Dermis microvascular lymphatic vessel endothelial cell (primary cell): ENCODE measurements around the gene IKZF3. TPM values are rescaled to one million over a fixed set of nuclear protein-coding genes. Genes with fewer than 3 reads are reported as not detected.
"Not testable (repeated sequence)": the region's sequence is repeated elsewhere in the genome, so short reads cannot be mapped to it uniquely, and the experiment has no call there.

ENCODE experiments used
- DNase-seq, 2 donors: peaks; one replicate each; pipeline versions ENCODE4 v3.0.0 to v3.0.0-alpha.2; 2010; ENCODE audit warnings: low read depth in 2 of 2
- total RNA-seq: library from RNA; depleted of rRNA; stranded (reverse); fragments of >200 nt; gene quantifications from 2 replicates; pipeline ENCODE4 v1.2.1, GENCODE V29; 2014

The IKZF3 gene
- total RNA-seq, 1 donor from 2014 or later = not detected

- DNase-seq = peak in 1 of 2 donors; percentile 5
These were observed 82.9 kb downstream of the IKZF3 start for GRCh38 chr17:39781031-39781860.

GRCh38 chr17:39777534-39778365, 86.4 kb downstream of the IKZF3 start:
- DNase-seq = no peak

DNA sequence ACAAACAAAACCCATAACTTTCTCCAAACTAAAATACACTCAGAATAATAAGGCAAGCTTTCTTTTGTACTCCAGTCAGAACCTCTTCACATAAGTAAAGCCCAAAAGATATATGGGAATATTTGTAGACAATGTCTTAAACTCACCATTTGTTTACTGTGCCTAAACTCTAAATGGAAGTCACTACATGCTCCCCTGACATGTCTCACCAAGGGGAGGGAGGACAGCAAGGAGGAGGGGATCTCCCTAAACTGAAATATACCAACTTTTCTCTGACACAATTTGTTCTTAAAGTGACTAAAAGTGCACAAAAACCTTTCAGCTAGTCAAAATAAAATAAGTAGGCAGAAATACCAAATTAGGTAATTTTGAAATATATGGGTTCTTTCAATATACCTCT, 87.9 kb downstream of the IKZF3 start:
- DNase-seq = no peak

- no peak for DNase-seq
These were observed 89.1 kb downstream of the IKZF3 start for GRCh38 chr17:39775031-39775430.

- no peak for DNase-seq
These were observed 90.1 kb downstream of the IKZF3 start for GRCh38 chr17:39774047-39774446.

DNA sequence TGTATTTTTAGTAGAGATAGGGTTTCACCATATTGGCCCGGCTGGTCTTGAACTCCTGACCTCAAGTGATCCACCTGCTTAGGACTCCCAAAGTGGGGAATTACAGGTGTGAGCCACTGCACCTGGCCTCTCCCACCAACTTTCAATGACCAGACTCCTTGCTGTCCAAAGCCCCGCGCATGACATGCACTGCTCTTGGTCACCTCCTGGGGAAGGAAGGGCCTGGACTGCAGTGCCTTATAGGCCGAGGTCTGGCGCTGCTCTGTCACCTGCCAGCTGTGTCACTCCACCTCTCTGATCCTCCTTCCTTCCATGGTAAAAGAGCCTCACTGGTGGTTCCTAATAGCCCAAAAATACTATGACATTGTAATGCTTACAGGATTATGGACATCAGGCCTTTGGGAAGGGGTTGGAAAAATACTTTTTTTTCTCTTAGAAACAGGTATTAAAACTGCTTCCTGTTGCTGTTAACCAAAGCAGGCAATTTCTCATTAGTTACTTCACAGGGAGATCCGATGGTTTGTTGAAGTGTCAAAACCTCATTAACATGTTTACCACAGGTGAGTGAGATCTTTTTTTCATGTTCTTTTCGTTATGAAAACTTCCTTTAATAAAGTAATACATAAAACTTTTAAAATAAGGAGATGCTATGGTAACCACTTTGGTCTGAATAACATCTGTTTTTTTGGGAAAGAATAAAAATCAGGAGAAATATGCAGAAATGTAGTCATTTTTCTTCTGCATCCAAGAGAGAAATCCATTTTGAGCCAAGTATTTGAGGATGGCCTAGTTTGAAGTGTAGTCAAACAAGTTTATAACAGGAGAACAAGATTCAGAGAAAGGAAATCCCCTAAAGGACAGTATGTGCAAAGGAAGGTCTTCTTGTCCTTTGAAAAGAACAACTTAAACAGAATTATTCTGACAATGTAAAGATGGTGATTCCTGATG, 90.9 kb downstream of the IKZF3 start:
- DNase-seq = no peak

- DNase-seq = no peak
These were observed 91.7 kb downstream of the IKZF3 start for GRCh38 chr17:39772415-39772814.

- no peak for DNase-seq
These were observed 94.0 kb downstream of the IKZF3 start for GRCh38 chr17:39769974-39770587.

GRCh38 chr17:39767147-39767546, 97.0 kb downstream of the IKZF3 start:
- DNase-seq = no peak

DNA sequence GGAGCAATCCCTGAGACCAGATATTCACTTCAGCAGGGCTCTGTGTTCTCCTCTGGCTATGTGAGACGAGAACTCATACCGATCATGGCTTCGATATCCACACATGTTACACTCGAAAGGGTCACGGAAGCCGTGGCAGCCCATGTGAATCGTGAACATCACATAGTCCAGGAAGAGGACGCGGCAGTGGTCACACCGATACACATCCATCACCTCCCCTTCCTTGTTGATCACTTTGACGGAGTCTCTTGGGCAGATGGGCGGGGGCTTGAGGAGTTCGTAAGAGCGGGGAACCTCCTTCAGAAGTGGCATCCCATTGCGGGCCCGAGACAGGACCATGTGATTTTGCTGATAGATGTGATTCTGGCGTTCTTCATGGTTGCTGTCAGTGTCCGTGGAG, 98.3 kb downstream of the IKZF3 start:
- no peak for DNase-seq

GRCh38 chr17:39765175-39765574, 98.9 kb downstream of the IKZF3 start:
- no peak for DNase-seq

GRCh38 chr17:39764171-39764570, 99.9 kb downstream of the IKZF3 start:
- DNase-seq = not testable (repeated sequence)

DNA sequence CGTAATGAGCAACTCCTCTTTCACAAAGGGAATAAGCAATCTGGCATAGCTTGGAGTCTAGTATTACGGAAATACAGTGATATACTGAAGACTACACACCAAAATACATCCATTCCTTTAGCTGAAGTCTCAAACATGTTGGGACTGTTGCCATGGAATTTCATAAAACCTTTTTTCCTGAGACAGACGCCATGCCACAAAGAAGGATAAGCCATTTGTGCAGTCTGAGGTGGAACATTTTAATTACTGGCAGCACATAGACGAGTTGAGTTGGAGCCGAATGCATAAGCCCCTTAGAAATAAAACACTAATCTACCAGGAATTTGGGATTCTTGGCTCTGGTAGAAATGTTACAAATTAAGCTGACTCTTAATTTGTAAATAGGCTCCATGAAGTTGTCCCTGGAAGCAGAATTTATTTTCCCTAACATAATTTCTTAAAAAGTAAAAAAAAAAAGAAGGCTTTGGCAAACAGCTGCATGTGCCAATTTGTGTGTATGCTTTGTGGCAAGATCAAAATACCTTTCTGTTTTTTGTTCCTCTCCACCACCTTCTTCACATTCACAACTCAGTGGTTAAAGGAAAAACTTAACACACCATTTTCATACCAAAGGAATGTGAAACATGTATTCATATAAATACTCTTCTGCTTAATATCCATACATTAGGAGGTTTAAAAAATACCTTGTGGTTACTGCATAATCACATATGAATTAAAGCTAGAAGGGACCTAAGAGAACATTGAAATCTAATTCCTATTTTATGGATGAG, 100.9 kb downstream of the IKZF3 start:
- DNase-seq = no peak

DNA sequence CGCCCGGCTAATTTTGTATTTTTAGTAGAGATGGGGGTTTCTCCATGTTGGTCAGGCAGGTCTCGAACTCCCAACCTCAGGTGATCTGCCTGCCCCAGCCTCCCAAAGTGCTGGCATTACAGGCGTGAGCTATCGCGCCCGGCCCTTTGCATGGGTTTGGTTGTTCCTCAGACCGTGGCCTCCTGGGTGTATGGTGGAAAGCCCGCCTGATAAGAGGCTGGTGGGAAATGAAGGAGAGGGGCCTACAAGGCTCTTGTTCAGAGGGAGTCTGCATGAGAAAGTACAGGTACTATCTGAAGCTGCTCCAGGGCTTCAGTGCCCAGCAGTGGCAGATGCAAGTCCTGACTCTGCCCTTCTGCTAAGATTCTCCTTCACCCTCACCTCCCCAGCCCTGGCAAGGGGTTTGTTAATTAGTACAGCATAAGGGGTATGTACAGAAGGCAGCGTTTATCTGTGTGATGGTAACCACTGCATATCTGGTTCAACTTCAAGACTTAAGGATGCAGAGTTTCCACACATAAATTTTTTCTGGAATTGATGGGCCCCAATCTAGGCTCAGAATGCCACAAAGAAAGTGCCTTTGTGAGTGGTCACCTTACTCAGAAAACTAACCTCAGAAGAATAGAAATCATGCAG, 102.1 kb downstream of the IKZF3 start:
- no peak for DNase-seq

- DNase-seq = no peak
These were observed 104.9 kb downstream of the IKZF3 start for GRCh38 chr17:39759204-39759603.

GRCh38 chr17:39757931-39758873, 105.9 kb downstream of the IKZF3 start:
- no peak for DNase-seq

GRCh38 chr17:39757176-39757662, 106.9 kb downstream of the IKZF3 start:
- no peak for DNase-seq

- DNase-seq = no peak
These were observed 107.6 kb downstream of the IKZF3 start for GRCh38 chr17:39756380-39757079.
